ENCODE data around the gene MPND. TPM values are rescaled to one million over a fixed set of nuclear protein-coding genes. Genes with fewer than 3 reads are reported as not detected.

Gene MPND
- total and polyA plus RNA-seq, 5 donors from 2014 or later, result 4.9 to 12.2 (median 5.9) TPM

DNA sequence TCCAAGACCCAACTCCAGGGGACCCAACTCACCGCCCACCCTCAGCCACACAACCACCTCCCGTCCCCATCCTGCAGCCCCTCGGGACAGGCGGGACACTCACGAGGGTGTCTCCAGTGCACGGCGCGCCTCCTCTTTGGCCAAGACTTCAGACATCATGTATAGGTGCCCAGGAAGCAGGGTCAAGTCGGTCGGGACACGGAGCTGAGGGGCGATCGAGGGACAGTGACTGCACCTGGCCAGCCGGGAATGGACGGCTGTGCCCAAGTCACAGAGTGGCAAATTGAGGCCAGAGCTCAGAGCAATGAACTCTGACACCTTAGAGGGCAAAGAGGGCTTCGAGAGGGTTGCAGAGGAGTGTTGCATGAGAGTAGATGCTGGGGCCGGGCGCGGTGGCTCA, 13.5 kb upstream of the MPND start:
- no peak for ATAC-seq (ENCODE audit: low read depth in 2 of 2)
- Histone ChIP-seq H3K4me1 (ENCODE audit: control insufficient read depth, insufficient read depth, low read length, poor library complexity, severe bottlenecking) (peaks cover 22% of the 10 kb centered on the region), H3K9me3 (ENCODE audit: control insufficient read depth in 2 of 2, low read length in 2 of 2) (no peaks in the 10 kb centered on the region), H3K36me3 (ENCODE audit: control insufficient read depth, insufficient read depth, low read length) (no peaks in the 10 kb centered on the region), H3K27me3 (ENCODE audit: control insufficient read depth, insufficient read depth, low read length) (no peaks in the 10 kb centered on the region), H3K27ac (ENCODE audit: insufficient read depth, low read length, poor library complexity, severe bottlenecking) (no peak overlapping the region), H3K4me3 (ENCODE audit: low read depth, low read length) (no peak overlapping the region)
- peaks cover 11% of the 10 kb centered on the region for H3K27me3 Mint-ChIP-seq
- no peak overlapping the region for H3K27ac Mint-ChIP-seq
- H3K9me3 Mint-ChIP-seq, result peaks cover 0 to 4% (median 0%) of the 10 kb centered on the region in 7 donors
- DNase-seq, result no peak
- peak overlapping the region in 3 of 4 donors; percentile 5 to 88 (median 54) for H3K4me3 Mint-ChIP-seq
- peaks cover 4% of the 10 kb centered on the region for H3K36me3 Mint-ChIP-seq
- H3K4me1 Mint-ChIP-seq, result peaks cover 0 to 29% (median 16%) of the 10 kb centered on the region in 4 donors

DNA sequence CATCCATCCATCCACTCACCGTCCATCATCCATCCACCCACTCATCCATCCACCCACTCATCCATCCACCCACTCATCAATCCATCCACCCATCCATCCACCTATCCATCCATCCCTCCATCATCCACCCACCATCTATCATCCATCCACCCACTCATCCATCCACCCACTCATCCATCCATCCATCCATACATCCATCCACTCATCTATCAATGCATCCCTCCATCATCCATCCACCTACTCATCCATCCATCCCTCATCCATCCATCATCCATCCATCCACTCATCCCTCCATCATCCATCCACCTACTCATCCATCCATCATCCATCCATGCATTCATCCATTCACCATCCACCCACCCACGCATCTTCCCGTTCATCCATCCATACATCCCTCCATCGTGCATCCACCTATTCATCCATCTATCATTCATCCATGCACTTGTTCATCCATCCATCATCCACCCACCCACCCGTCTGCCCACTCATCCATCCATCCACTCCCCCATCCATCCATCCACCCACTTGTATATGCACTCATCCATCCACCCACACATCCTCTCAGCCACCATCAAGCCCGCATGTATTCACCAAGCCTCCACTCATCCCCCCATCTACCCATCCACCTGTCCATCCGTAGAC, 8.3 kb upstream of the MPND start:
- Mint-ChIP-seq H3K27ac (no peak overlapping the region), H3K4me3 (peak overlapping the region in 1 of 4 donors; percentile 45), H3K27me3 (no peaks in the 10 kb centered on the region), H3K9me3 (peaks cover 0 to 2% (median 0%) of the 10 kb centered on the region in 7 donors), H3K4me1 (peaks cover 3 to 18% (median 9%) of the 10 kb centered on the region in 4 donors), H3K36me3 (peaks cover 4% of the 10 kb centered on the region)
- Histone ChIP-seq H3K27ac (ENCODE audit: insufficient read depth, low read length, poor library complexity, severe bottlenecking) (no peak overlapping the region), H3K27me3 (ENCODE audit: control insufficient read depth, insufficient read depth, low read length) (no peaks in the 10 kb centered on the region), H3K9me3 (ENCODE audit: control insufficient read depth in 2 of 2, low read length in 2 of 2) (no peaks in the 10 kb centered on the region), H3K36me3 (ENCODE audit: control insufficient read depth, insufficient read depth, low read length) (no peaks in the 10 kb centered on the region), H3K4me1 (ENCODE audit: control insufficient read depth, insufficient read depth, low read length, poor library complexity, severe bottlenecking) (peaks cover 11% of the 10 kb centered on the region), H3K4me3 (ENCODE audit: low read depth, low read length) (no peak overlapping the region)
- no peak for ATAC-seq (ENCODE audit: low read depth in 2 of 2)
- no peak for DNase-seq

DNA sequence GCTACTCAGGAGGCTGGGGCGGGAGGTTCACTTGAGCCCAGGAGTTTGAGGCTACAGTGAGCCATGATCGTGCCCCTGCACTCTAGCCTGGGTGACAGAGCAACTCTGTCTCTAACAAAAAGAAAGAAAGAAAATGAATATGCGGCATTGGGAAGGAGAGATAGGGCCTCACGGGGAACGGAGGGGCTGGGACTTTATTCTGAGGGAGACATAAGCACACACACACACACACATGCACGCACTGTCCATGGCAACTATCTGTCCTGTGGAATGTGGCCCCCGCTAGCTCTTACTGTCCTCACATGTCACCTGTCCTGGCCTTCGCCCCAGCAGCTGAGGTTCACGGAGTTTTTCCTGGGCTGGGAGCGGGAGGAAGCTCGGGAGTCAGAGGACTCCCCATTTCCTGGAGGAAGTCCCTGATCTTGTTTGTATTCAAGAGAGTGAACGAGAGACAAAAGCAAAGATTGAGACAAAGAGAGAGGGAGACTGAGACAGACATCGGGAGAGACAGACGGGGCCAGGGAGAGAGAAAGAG, 5.4 kb upstream of the MPND start:
- H3K27ac ChIP-seq (ENCODE audit: insufficient read depth, low read length, poor library complexity, severe bottlenecking), result peak overlapping the region; percentile 49
- ATAC-seq (ENCODE audit: low read depth in 2 of 2), result no peak

DNA sequence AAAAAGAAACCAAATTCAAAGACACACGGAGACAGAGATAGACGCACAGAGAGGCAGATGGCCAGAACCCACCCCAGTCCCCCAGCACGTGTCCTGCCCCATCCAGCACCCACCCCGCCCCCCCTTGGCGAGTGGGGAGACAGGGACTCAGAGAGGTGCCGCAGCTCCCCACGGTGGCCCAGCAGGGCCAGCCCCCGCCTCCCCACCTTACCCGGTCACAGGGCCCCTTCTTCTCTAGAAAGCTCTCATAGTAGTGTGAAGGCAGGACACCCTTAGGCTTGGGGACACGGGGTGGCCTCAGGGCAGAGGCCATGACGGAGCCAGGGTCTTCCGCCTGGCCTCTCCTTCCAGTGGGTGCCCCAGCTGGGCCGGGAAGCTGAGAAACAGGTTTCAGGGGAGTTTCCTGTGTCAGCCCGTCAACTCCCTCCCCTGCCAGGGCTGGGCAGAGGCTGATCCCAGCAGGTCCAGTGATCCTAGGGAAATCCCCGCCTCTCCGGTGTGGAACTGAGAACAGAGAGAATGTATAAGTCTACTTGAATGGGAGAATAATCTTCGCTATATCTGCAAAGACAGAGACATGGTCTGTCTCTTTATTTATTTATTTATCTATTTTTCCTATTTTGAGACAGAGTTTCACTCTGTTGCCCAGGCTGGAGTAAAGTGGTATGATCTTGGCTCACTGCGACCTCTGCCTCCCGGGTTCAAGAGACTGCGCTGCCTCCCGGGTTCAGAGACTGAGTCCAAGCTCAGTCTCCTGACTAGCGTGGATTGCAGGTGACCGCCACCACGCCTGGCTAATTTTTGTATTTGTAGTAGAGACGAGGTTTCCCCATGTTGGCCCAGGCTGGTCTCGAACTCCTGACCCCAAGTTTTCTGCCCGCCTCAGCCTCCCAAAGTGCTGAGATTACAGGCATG, 4.7 kb upstream of the MPND start, which contains the start of gene STAP2:
Gene STAP2 (minus strand): TSS at position 387 of the 915 bp plus-strand sequence. CDS start 74 bp downstream, at position 313.
- Histone ChIP-seq H3K9me3 (ENCODE audit: control insufficient read depth in 2 of 2, low read length in 2 of 2) (no peaks in the 10 kb centered on the region), H3K4me3 (ENCODE audit: low read depth, low read length) (peak within 1 kb of the TSS; percentile 71), H3K27ac (ENCODE audit: insufficient read depth, low read length, poor library complexity, severe bottlenecking) (peak within 1 kb of the TSS; percentile 49), H3K36me3 (ENCODE audit: control insufficient read depth, insufficient read depth, low read length) (no peaks in the 10 kb centered on the region), H3K4me1 (ENCODE audit: control insufficient read depth, insufficient read depth, low read length, poor library complexity, severe bottlenecking) (peaks cover 16% of the 10 kb centered on the region), H3K27me3 (ENCODE audit: control insufficient read depth, insufficient read depth, low read length) (no peaks in the 10 kb centered on the region)
- peaks cover 3 to 38% (median 16%) of the 10 kb centered on the region in 4 donors for H3K4me1 Mint-ChIP-seq
- ATAC-seq (ENCODE audit: low read depth in 2 of 2) (no peak), DNase-seq (peak in 1 of 3 donors; percentile 51)
- peaks cover 5% of the 10 kb centered on the region for H3K27me3 Mint-ChIP-seq
- peaks cover 4% of the 10 kb centered on the region for H3K36me3 Mint-ChIP-seq
- peak within 1 kb of the TSS; percentile 89 to 94 (median 90) for H3K4me3 Mint-ChIP-seq
- H3K27ac Mint-ChIP-seq, result peak within 1 kb of the TSS; percentile 96 to 97 (median 97)
- peaks cover 0 to 2% (median 0%) of the 10 kb centered on the region in 7 donors for H3K9me3 Mint-ChIP-seq

More for the DNA sequence above, 5.4 kb upstream of the MPND start:
- H3K27me3 Mint-ChIP-seq, result peaks cover 4% of the 10 kb centered on the region
- H3K36me3 Mint-ChIP-seq, result peaks cover 4% of the 10 kb centered on the region
- peaks cover 16% of the 10 kb centered on the region for H3K4me1 ChIP-seq (ENCODE audit: control insufficient read depth, insufficient read depth, low read length, poor library complexity, severe bottlenecking)
- peaks cover 0 to 2% (median 0%) of the 10 kb centered on the region in 7 donors for H3K9me3 Mint-ChIP-seq
- H3K4me3 ChIP-seq (ENCODE audit: low read depth, low read length), result peak overlapping the region; percentile 71
- H3K27ac Mint-ChIP-seq, result peak overlapping the region; percentile 96 to 97 (median 97)
- H3K4me3 Mint-ChIP-seq, result peak overlapping the region; percentile 89 to 94 (median 90)
- no peaks in the 10 kb centered on the region for H3K27me3 ChIP-seq (ENCODE audit: control insufficient read depth, insufficient read depth, low read length)
- H3K4me1 Mint-ChIP-seq, result peaks cover 3 to 32% (median 15%) of the 10 kb centered on the region in 4 donors
- no peaks in the 10 kb centered on the region for H3K9me3 ChIP-seq (ENCODE audit: control insufficient read depth in 2 of 2, low read length in 2 of 2)
- DNase-seq, result no peak
- no peaks in the 10 kb centered on the region for H3K36me3 ChIP-seq (ENCODE audit: control insufficient read depth, insufficient read depth, low read length)

DNA sequence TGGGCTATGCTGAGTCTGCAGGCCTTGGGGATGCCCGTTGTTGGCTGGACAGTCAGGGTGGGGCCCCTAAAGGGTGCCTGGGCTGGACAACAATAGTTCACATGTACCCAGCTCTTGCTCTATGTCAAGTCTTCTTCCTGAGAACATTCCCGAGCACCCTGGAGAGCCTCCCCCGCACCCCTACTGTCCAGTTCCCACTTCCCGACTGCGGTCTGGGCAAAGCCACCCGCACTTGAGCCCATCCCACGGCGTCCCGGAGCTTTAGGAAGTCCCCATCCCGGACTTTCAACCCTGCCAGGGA, 1.1 kb upstream of the MPND start:
- Histone ChIP-seq H3K9me3 (ENCODE audit: control insufficient read depth in 2 of 2, low read length in 2 of 2) (no peaks in the 10 kb centered on the region), H3K27ac (ENCODE audit: insufficient read depth, low read length, poor library complexity, severe bottlenecking) (peak overlapping the region; percentile 80), H3K36me3 (ENCODE audit: control insufficient read depth, insufficient read depth, low read length) (no peaks in the 10 kb centered on the region), H3K27me3 (ENCODE audit: control insufficient read depth, insufficient read depth, low read length) (no peaks in the 10 kb centered on the region), H3K4me3 (ENCODE audit: low read depth, low read length) (peak overlapping the region; percentile 52), H3K4me1 (ENCODE audit: control insufficient read depth, insufficient read depth, low read length, poor library complexity, severe bottlenecking) (peaks cover 28% of the 10 kb centered on the region)
- Mint-ChIP-seq H3K4me1 (peaks cover 9 to 55% (median 21%) of the 10 kb centered on the region in 4 donors), H3K4me3 (peak overlapping the region; percentile 84 to 94 (median 94)), H3K27me3 (peaks cover 5% of the 10 kb centered on the region), H3K27ac (peak overlapping the region; percentile 83 to 91 (median 89)), H3K9me3 (peaks cover 0 to 2% (median 0%) of the 10 kb centered on the region in 7 donors), H3K36me3 (peaks cover 9% of the 10 kb centered on the region)
- DNase-seq (no peak), ATAC-seq (ENCODE audit: low read depth in 2 of 2) (no peak)

DNA sequence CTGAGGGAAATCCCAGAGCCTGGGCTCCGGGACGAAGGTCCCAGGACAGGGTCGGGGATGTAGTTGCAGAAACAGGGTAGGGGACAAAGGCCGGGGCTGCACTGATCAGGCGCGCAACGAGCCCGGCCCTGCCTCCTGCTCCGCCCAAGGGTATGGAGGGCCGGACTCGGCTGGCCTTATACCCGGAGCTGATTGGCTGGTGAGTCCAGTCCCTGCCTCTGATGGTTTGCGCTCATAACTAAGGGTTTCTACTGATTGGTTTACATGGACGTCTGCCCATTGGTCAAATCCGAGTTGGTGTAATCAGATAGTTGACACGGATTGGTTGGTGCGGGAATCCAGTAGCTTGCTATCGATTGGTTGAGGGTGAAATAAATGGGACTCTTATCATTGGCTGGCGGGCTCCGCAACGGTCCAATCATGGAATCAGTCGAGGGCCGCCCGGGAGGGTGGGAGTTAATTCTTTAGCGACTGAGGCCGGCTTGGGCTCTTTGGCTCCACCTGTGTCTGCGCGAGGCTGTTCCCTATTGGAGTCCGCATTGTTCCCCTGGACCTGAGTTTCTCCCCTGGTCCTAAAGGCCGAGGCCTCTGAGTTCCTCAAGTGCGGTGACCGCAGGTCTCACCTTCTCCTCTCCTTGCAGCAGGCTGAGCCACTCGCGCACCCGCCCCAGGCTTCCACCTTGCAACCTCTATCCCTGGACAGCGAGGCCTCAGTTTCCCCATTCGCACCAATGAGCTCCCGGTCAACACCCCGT, 570 bp upstream of the MPND start:
- Mint-ChIP-seq H3K4me3 (peak overlapping the region; percentile 84 to 94 (median 94)), H3K27ac (peak overlapping the region; percentile 83 to 91 (median 87)), H3K9me3 (peaks cover 0 to 2% (median 0%) of the 10 kb centered on the region in 7 donors), H3K4me1 (peaks cover 9 to 54% (median 21%) of the 10 kb centered on the region in 4 donors), H3K36me3 (peaks cover 9% of the 10 kb centered on the region), H3K27me3 (peaks cover 5% of the 10 kb centered on the region)
- DNase-seq (peak; percentile 89 to 100 (median 97)), ATAC-seq (ENCODE audit: low read depth in 2 of 2) (peak; percentile 85 to 87)
- H3K36me3 ChIP-seq (ENCODE audit: control insufficient read depth, insufficient read depth, low read length), result no peaks in the 10 kb centered on the region
- H3K4me1 ChIP-seq (ENCODE audit: control insufficient read depth, insufficient read depth, low read length, poor library complexity, severe bottlenecking), result peaks cover 28% of the 10 kb centered on the region
- H3K9me3 ChIP-seq (ENCODE audit: control insufficient read depth in 2 of 2, low read length in 2 of 2), result no peaks in the 10 kb centered on the region
- peak overlapping the region; percentile 80 for H3K27ac ChIP-seq (ENCODE audit: insufficient read depth, low read length, poor library complexity, severe bottlenecking)
- H3K4me3 ChIP-seq (ENCODE audit: low read depth, low read length), result peak overlapping the region; percentile 71
- H3K27me3 ChIP-seq (ENCODE audit: control insufficient read depth, insufficient read depth, low read length), result no peaks in the 10 kb centered on the region

Measured in CD4-positive, CD25-positive, alpha-beta regulatory T cell (primary cell).